A549 treated with AZD9567 at 1 μM for 4 hours (cell line): Measurements from ENCODE around the gene OBSCN. TPM values are rescaled to one million over a fixed set of nuclear protein-coding genes. Genes with fewer than 3 reads are reported as not detected.

Experiments used
- total RNA-seq: library from RNA; stranded (reverse); fragments of 200-300 nt; extraction: Qiagen RNA extraction; gene quantifications from 5 replicates; pipeline ENCODE4 v1.2.3, GENCODE V29; 2022; ENCODE audit not compliant: insufficient read depth

Gene OBSCN, protein sequence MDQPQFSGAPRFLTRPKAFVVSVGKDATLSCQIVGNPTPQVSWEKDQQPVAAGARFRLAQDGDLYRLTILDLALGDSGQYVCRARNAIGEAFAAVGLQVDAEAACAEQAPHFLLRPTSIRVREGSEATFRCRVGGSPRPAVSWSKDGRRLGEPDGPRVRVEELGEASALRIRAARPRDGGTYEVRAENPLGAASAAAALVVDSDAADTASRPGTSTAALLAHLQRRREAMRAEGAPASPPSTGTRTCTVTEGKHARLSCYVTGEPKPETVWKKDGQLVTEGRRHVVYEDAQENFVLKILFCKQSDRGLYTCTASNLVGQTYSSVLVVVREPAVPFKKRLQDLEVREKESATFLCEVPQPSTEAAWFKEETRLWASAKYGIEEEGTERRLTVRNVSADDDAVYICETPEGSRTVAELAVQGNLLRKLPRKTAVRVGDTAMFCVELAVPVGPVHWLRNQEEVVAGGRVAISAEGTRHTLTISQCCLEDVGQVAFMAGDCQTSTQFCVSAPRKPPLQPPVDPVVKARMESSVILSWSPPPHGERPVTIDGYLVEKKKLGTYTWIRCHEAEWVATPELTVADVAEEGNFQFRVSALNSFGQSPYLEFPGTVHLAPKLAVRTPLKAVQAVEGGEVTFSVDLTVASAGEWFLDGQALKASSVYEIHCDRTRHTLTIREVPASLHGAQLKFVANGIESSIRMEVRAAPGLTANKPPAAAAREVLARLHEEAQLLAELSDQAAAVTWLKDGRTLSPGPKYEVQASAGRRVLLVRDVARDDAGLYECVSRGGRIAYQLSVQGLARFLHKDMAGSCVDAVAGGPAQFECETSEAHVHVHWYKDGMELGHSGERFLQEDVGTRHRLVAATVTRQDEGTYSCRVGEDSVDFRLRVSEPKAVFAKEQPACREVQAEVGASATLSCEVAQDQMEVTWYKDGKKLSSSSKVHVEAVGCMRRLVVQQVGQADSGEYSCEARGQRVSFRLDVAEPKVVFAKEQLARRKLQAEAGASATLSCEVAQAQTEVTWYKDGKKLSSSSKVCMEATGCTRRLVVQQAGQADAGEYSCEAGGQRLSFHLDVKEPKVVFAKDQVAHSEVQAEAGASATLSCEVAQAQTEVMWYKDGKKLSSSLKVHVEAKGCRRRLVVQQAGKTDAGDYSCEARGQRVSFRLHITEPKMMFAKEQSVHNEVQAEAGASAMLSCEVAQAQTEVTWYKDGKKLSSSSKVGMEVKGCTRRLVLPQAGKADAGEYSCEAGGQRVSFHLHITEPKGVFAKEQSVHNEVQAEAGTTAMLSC (N-terminal part only)
- 2.5 to 5.9 TPM (median 5.6 TPM) in 5 replicates for total RNA-seq

GRCh38 chr1:228207851-228208821, at the start of gene OBSCN:
OBSCN (plus strand) TSS chr1:228208044; CDS start chr1:228211784, 3,740 bp downstream.

GRCh38 chr1:228165372-228166169, 42.3 kb upstream of the OBSCN start, which contains the start of gene IBA57:
IBA57 (plus strand) TSS chr1:228165804; CDS start chr1:228165817, 13 bp downstream.

GRCh38 chr1:228416217-228416933, 208.5 kb downstream of the OBSCN start, which contains the start of gene TRIM17:
TRIM17 (minus strand) TSS chr1:228416861; CDS start chr1:228415072, 1,789 bp downstream.

Other genes with a start within 250 kb of the OBSCN start
- gene WNT3A, start 201.0 kb upstream of the OBSCN start, total RNA-seq: 0.02 to 0.06 TPM (median 0.03 TPM) in 3 of 5 replicates, not detected in the others
- 396 to 460 TPM (median 441 TPM) in 5 replicates for gene ARF1, start 125.3 kb upstream of the OBSCN start, total RNA-seq
- gene C1orf35, start 104.7 kb upstream of the OBSCN start, total RNA-seq: 29.1 to 42.0 TPM (median 39.7 TPM) in 5 replicates
- 83.3 to 92.2 TPM (median 85.6 TPM) in 5 replicates for gene MRPL55, start 98.7 kb upstream of the OBSCN start, total RNA-seq
- 110 to 159 TPM (median 155 TPM) in 5 replicates for gene GUK1, start 67.8 kb upstream of the OBSCN start, total RNA-seq
- 0.31 to 0.52 TPM (median 0.49 TPM) in 4 of 5 replicates, not detected in the other for gene GJC2, start 58.1 kb upstream of the OBSCN start, total RNA-seq
- 5.9 to 7.7 TPM (median 7.1 TPM) in 5 replicates for gene IBA57, start 42.2 kb upstream of the OBSCN start, total RNA-seq
- gene TRIM11, start 198.8 kb downstream of the OBSCN start, total RNA-seq: 34.8 to 39.8 TPM (median 37.0 TPM) in 5 replicates
- not detected in 5 replicates for gene TRIM17, start 208.8 kb downstream of the OBSCN start, total RNA-seq